ENCODE measurements around the gene FBXW11. TPM values are rescaled to one million over a fixed set of nuclear protein-coding genes. Genes with fewer than 3 reads are reported as not detected.

Gene FBXW11
- total RNA-seq, 4 donors from 2014 or later = 22.8 to 44.8 (median 40.3) TPM

- intact Hi-C loops (cut with DNase I; ENCODE audit: low total_unique reads) (no loop called here), in situ Hi-C loops (cut with MboI; ENCODE audit: low pct_ligation_motif_present in 1 of 4, low pct_unique_long_range_greater_than_20kb in 1 of 4, low sequenced_read_pairs in 3 of 4) (no loop called here)
- DNase-seq = no peak
- TF ChIP-seq POLR2A (IDR thresholded peaks at IDR 0.05) (no peak), EP300 (IDR thresholded peaks at IDR 0.05; ENCODE audit: low read depth) (no peak), POLR2AphosphoS5 (IDR thresholded peaks at IDR 0.05) (no peak), CTCF (IDR thresholded peaks at IDR 0.05) (no peak)
- H3K9me3 ChIP-seq = no peaks in the 10 kb centered on the region
- no peaks in the 10 kb centered on the region for H3K27me3 ChIP-seq
- H3K4me3 ChIP-seq = no peak overlapping the region
- H3K36me3 ChIP-seq = no peaks in the 10 kb centered on the region
- WGBS, 2 donors (ENCODE audit: low coverage in 1 of 2) = 80 to 88% methylated on average over 1 to 2 of the region's 2 CpGs
- peaks cover 16 to 47% (median 38%) of the 10 kb centered on the region in 4 donors for H3K4me1 ChIP-seq
- peak overlapping the region in 1 of 4 donors; percentile 15 for H3K27ac ChIP-seq
Observed at GRCh38 chr5:171953860-171954701, 52.4 kb downstream of the FBXW11 start.

GRCh38 chr5:171952021-171952420 lies 54.4 kb downstream of the FBXW11 start:
- H3K4me3 ChIP-seq = no peak overlapping the region
- peaks cover 12 to 38% (median 21%) of the 10 kb centered on the region in 4 donors for H3K4me1 ChIP-seq
- no peak for TF ChIP-seq EP300 (IDR thresholded peaks at IDR 0.05; ENCODE audit: low read depth)
- no peak for TF ChIP-seq CTCF (IDR thresholded peaks at IDR 0.05)
- TF ChIP-seq POLR2A (IDR thresholded peaks at IDR 0.05) = no peak
- TF ChIP-seq POLR2AphosphoS5 (IDR thresholded peaks at IDR 0.05) = no peak
- H3K36me3 ChIP-seq = no peaks in the 10 kb centered on the region
- intact Hi-C loops (cut with DNase I; ENCODE audit: low total_unique reads) = no loop called here
- H3K27ac ChIP-seq = no peak overlapping the region
- H3K9me3 ChIP-seq = no peaks in the 10 kb centered on the region
- in situ Hi-C loops (cut with MboI; ENCODE audit: low pct_ligation_motif_present in 1 of 4, low pct_unique_long_range_greater_than_20kb in 1 of 4, low sequenced_read_pairs in 3 of 4) = no loop called here
- no peak for DNase-seq
- WGBS, 2 donors (ENCODE audit: low coverage in 1 of 2) = 75 to 78% methylated on average over 2 to 5 of the region's 5 CpGs
- no peaks in the 10 kb centered on the region for H3K27me3 ChIP-seq

GRCh38 chr5:171951218-171951617 lies 55.2 kb downstream of the FBXW11 start:
- H3K36me3 ChIP-seq = no peaks in the 10 kb centered on the region
- no peak overlapping the region for H3K27ac ChIP-seq
- peaks cover 8 to 35% (median 15%) of the 10 kb centered on the region in 4 donors for H3K4me1 ChIP-seq
- H3K27me3 ChIP-seq = no peaks in the 10 kb centered on the region
- no peak for DNase-seq
- intact Hi-C loops (cut with DNase I; ENCODE audit: low total_unique reads) (no loop called here), in situ Hi-C loops (cut with MboI; ENCODE audit: low pct_ligation_motif_present in 1 of 4, low pct_unique_long_range_greater_than_20kb in 1 of 4, low sequenced_read_pairs in 3 of 4) (no loop called here)
- WGBS, 2 donors (ENCODE audit: low coverage in 1 of 2) = 70% methylated on average over 4 of the region's 4 CpGs; no CpG with 5 or more reads in 1 of the 2 donors
- no peak overlapping the region for H3K4me3 ChIP-seq
- no peak for TF ChIP-seq CTCF (IDR thresholded peaks at IDR 0.05)
- no peak for TF ChIP-seq POLR2AphosphoS5 (IDR thresholded peaks at IDR 0.05)
- TF ChIP-seq POLR2A (IDR thresholded peaks at IDR 0.05) = no peak
- no peak for TF ChIP-seq EP300 (IDR thresholded peaks at IDR 0.05; ENCODE audit: low read depth)
- H3K9me3 ChIP-seq = no peaks in the 10 kb centered on the region

GRCh38 chr5:171946000-171946781 lies 60.2 kb downstream of the FBXW11 start:
- Histone ChIP-seq H3K36me3 (no peaks in the 10 kb centered on the region), H3K9me3 (no peaks in the 10 kb centered on the region), H3K27me3 (no peaks in the 10 kb centered on the region), H3K27ac (no peak overlapping the region), H3K4me3 (no peak overlapping the region), H3K4me1 (peaks cover 0 to 50% (median 17%) of the 10 kb centered on the region in 4 donors)
- in situ Hi-C loops (cut with MboI; ENCODE audit: low pct_ligation_motif_present in 1 of 4, low pct_unique_long_range_greater_than_20kb in 1 of 4, low sequenced_read_pairs in 3 of 4) (no loop called here), intact Hi-C loops (cut with DNase I; ENCODE audit: low total_unique reads) (no loop called here)
- no peak for DNase-seq
- 94 to 100% methylated on average over 3 of the region's 3 CpGs for WGBS, 2 donors (ENCODE audit: low coverage in 1 of 2)
- no peak for TF ChIP-seq EP300 (IDR thresholded peaks at IDR 0.05; ENCODE audit: low read depth)
- TF ChIP-seq POLR2A (IDR thresholded peaks at IDR 0.05) = no peak
- TF ChIP-seq CTCF (IDR thresholded peaks at IDR 0.05) = no peak
- TF ChIP-seq POLR2AphosphoS5 (IDR thresholded peaks at IDR 0.05) = no peak

Measured in transverse colon (tissue), 4 donors.